ENCODE results near the gene KNTC1.

DNA sequence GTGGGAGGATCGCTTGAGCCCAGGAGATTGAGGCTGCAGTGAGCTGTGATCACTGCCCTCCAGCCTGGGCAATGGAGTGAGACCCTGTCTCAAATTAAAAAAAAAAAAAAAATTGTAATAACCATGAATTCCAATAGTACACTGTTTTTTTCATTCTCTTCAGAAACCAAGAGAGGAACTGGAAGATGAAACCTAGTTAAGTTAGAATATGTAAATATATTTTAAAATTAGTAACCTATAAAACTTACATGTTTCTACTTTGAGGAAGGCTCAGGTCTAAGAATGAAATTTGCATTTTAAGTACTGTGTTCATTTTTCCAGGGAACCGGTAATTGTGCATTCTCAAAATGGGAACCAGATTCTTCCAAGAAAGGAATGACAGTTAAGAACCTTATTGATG is 18.8 kb downstream of the KNTC1 start:
- TF ChIP-seq, protein P1, sequence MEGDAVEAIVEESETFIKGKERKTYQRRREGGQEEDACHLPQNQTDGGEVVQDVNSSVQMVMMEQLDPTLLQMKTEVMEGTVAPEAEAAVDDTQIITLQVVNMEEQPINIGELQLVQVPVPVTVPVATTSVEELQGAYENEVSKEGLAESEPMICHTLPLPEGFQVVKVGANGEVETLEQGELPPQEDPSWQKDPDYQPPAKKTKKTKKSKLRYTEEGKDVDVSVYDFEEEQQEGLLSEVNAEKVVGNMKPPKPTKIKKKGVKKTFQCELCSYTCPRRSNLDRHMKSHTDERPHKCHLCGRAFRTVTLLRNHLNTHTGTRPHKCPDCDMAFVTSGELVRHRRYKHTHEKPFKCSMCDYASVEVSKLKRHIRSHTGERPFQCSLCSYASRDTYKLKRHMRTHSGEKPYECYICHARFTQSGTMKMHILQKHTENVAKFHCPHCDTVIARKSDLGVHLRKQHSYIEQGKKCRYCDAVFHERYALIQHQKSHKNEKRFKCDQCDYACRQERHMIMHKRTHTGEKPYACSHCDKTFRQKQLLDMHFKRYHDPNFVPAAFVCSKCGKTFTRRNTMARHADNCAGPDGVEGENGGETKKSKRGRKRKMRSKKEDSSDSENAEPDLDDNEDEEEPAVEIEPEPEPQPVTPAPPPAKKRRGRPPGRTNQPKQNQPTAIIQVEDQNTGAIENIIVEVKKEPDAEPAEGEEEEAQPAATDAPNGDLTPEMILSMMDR (conservative IDR thresholded peaks at IDR 0.05; ENCODE audit: low read depth, low read length): no peak
- no peak for TF ChIP-seq EZH2 (IDR thresholded peaks at IDR 0.05; ENCODE audit: borderline replicate concordance, low read depth, low read length, poor library complexity, severe bottlenecking)
